Skin of body (tissue), 2 donors: ENCODE measurements around the gene EML4. TPM values are rescaled to one million over a fixed set of nuclear protein-coding genes. Genes with fewer than 3 reads are reported as not detected.
"Not testable (repeated sequence)": the region's sequence is repeated elsewhere in the genome, so short reads cannot be mapped to it uniquely, and the experiment has no call there.

Experiments used
- DNase-seq: peaks from one replicate; lab custom pipeline; 2025; lab: John Stamatoyannopoulos, UW
- total RNA-seq: library from RNA; depleted of rRNA; stranded (reverse); fragments of >200 nt; gene quantifications from one replicate; pipeline ENCODE4 v1.2.3, GENCODE V29; 2014

Gene EML4
- total RNA-seq, 1 donor from 2014 or later: 54.7 TPM

GRCh38 chr2:42256505-42256904, 87.4 kb downstream of the EML4 start:
- DNase-seq: no peak

DNA sequence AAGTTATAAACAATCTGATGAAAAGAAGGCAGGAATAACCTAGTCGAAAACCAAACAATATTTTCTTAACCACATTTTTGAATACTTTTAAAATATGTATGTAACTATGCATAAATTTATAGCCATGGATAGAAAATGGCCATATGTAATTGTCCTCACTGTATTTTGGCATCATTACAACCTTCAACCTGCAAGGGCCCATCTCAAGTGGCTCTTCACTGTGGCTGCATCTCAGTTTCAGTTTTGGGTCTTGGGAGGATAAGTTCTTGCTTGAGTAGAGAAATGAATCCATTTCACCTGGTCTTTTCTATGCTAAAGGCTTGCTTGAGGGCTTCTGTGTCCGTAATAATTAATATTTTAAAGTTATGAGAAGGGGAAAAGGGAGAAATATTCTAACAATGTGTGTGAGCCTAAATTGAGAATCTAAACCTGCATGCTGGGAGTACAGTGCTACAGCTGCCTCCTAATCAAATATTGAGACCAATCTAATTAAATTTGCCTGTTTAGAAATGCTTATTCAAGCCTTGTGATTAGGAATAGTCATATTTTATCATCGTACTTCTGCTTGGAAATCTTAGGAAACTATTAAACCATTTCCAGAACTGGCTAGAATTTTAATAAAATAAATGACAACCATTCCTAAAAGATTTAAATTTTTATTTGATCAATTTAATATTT, 92.5 kb downstream of the EML4 start:
- DNase-seq: no peak

DNA sequence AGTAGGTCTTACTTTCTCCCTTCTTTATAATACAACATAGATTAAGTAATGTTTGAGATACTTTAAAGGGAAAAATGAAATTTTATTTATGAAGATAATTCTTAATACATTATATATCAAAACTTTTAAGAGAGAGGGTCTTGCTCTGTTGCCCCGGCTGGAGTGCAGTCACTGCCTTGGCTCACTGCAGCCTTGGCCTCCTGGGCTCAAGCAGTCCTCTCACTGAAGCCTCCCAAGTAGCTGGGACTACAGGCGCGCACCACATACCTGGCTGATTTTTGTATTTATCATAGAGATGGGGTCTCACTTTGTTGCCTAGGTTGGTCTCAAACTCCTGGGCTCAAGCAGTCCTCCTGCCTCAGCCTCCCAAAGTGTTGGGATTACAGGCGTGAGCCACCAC, 97.1 kb downstream of the EML4 start:
- DNase-seq: no peak

- no peak for DNase-seq
Measured at GRCh38 chr2:42267530-42267929, 98.4 kb downstream of the EML4 start.

DNA sequence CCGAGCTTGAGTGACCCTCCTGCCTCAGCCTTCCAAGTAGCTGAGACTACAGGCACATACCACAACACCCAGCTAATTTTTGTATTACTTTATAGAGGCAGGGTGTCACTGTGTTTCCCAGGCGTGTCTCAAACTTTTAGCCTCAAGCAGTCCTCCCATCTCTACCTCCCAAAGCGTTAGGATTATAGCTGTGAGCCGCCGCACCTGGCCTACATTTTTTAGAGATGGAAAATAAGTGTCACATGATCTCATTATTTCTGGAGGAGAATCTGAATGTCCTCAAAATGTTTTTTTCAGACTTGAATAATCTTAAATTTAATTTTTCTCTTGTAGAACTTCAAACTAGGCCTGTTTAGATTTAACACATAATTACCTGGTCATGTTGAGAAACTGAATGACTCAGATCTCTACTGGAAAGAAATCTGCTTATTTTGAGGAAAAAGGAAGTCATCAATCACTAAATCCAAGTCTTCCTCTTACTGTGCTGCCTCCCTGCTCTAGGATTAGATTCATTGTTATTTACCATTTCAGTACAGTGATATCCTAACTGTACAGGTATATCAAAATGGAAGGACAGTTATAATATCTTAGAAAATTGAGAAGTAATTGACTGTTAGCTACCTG, 99.5 kb downstream of the EML4 start:
- no peak for DNase-seq

DNA sequence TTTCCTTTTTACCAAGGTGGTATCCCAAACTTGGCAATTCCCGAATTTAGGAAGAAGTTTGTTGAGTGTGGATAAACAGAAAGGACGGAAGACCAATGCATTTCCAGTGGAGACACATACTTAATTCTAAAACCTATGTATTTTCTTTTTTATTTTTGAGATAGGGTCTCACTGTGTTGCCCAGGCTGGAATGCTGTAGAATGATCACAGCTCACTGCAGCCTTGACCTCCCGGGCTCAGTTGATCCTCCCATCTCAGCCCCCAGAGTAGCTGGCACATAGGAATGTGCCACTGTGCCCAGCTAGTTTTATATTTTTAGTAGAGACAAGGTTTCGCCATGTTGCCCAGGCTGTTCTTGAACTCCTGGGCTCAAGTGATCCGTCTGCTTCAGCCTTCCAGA, 101.6 kb downstream of the EML4 start:
- no peak for DNase-seq

DNA sequence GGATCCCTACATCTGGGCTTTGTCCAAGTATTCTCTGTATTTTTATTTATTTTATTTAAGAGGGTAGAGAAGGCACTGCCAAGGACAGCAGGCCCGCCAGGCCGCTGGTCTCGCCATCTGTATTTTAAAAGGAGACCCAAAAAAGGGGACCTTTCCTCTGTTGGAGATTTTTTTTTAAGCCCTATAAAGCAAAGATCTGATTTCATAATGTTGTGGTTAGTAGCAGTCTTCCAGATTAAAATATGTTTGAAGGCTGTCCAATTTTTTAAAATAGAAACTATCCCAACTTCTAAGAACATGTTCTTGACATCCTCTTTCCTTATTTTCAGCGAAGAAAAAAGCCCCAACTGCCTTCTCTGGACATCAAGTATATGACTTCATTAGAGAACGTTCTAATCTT, 102.1 kb downstream of the EML4 start:
- DNase-seq: not testable (repeated sequence)

- no peak for DNase-seq
Measured at GRCh38 chr2:42274863-42275262, 105.7 kb downstream of the EML4 start.

DNA sequence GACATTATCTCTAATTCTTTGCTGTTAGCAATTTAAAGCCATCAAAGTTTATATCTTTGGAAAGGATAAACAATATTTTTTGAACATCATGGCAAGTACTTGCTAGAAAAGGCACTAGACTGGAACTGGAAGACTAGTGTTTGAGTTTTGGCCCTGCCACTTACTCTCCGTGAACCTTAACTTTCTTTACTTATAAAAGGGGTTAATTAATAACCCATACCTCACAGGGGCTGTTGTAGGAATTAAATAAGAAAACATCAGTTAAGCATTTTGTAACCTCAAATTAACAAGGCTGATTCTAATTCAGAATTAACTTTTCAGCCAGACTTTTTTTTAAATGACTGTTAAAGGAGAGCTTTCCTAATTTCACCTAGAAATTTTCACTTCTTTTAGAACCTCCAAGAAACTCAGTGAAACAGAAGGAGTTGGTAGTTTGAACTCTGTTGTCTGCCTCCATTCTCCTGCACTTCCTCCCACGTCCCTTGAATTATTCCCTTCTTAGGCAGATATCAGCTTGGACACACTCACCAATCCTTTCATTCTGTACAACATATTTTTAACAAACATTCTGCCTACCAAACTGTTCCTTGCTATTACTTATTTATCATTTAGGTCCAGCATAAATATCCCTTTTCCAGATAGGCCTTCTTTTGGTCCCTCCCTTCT, 112.4 kb downstream of the EML4 start:
- no peak for DNase-seq

- DNase-seq: no peak
Measured at GRCh38 chr2:42284019-42284418, 114.9 kb downstream of the EML4 start.

GRCh38 chr2:42286268-42286946, 117.3 kb downstream of the EML4 start:
- DNase-seq: no peak

GRCh38 chr2:42288811-42289210, 119.7 kb downstream of the EML4 start:
- DNase-seq: no peak

DNA sequence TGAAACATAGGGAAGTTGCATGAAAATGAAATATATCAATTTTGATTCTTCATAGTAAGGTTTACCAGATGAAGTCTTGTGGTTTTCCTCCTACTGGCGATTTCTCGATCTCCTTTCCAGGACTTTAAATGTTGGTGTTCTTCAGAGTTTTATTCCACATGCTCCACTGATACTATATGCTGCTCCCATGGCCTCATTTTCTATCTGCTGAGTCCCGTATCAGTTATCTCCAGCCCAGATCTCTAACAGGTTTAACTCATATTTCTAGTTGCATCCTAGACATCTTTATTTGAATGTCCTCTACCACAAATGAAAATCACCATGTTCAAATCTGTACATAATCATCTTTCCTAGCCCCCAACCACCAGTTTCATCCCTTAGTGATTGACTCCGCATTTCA, 120.1 kb downstream of the EML4 start:
- DNase-seq: no peak

GRCh38 chr2:42290005-42290404, 120.9 kb downstream of the EML4 start:
- no peak for DNase-seq

- no peak for DNase-seq
Measured at GRCh38 chr2:42293019-42293418, 123.9 kb downstream of the EML4 start.

DNA sequence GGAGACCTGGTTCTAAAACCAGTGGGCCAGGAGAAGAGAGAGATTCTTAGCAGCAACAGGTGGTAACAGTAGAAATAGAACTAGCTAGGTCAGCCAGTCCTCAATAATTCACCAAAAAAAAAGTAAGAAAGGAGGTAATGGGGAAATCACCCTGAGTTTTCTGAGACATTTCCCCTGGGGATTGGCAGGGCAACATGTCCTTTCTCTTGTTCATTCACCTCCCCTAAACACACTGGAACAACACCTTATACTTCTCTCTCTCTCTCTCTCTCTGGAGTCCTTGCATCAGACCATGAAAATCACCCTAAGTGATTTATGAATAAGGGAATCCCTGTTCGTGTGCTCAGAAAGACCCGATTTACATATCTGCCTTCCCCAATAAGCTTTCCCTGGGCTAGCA, 127.1 kb downstream of the EML4 start:
- no peak for DNase-seq

- DNase-seq: no peak
Measured at GRCh38 chr2:42297322-42297936, 128.3 kb downstream of the EML4 start.

DNA sequence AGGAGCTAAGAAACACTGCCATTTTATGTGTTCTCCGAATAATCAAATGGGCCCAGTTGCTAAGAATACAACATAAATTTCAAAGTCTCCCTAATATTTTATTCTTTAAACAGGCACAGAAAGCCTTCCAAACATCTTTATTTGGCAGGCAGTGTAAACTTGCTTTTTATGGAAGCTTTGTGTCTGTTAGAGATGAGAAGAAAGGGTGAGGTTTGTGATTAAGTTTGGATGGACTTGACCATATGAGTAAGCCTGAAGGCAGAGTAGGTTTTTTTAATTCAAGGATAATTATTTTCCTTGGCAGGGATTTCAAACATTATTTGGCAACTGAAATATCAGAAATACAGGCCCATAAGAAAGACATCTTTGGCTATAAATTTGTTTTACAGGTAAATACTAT, 129.0 kb downstream of the EML4 start:
- DNase-seq: no peak

- DNase-seq: no peak
Measured at GRCh38 chr2:42298996-42299754, 130.0 kb downstream of the EML4 start.

- DNase-seq: no peak
Measured at GRCh38 chr2:42300527-42300926, 131.4 kb downstream of the EML4 start.

- no peak for DNase-seq
Measured at GRCh38 chr2:42303252-42303651, 134.1 kb downstream of the EML4 start.
